ENCODE data around the gene PRSS38.

- TF ChIP-seq CTCF (conservative IDR thresholded peaks at IDR 0.05 in 1 of 2, IDR thresholded peaks at IDR 0.05 in 1 of 2; ENCODE audit: low read depth in 1 of 2, low read length in 2 of 2) (no peak), EZH2 (IDR thresholded peaks at IDR 0.05; ENCODE audit: low read length, missing control alignments) (no peak)
Measured at GRCh38 chr1:227823537-227823936, 8.1 kb downstream of the PRSS38 start.

Measured in fibroblast of lung (primary cell).